HEK293T (cell line): ENCODE results near the gene TMPRSS4.

Experiments used
- ARNT ChIP-seq: fragments of 450-650 bp; IDR thresholded peaks from 2 replicates; pipeline ENCODE4 v1.6.1; 2017; ENCODE audit warnings: mild to moderate bottlenecking
- BHLHE40 ChIP-seq: fragments of 450-650 bp; IDR thresholded peaks from 2 replicates; pipeline ENCODE4 v1.6.1; 2016; ENCODE audit warnings: mild to moderate bottlenecking, moderate library complexity, borderline replicate concordance
- FOXA1 ChIP-seq: fragments of 450-650 bp; IDR thresholded peaks from 2 replicates; pipeline ENCODE4 v1.6.1; 2016; ENCODE audit warnings: mild to moderate bottlenecking
- FOXM1 ChIP-seq: fragments of 450-650 bp; IDR thresholded peaks from 2 replicates; pipeline ENCODE4 v1.6.1; 2017; ENCODE audit warnings: mild to moderate bottlenecking, borderline replicate concordance
- SP1 ChIP-seq: fragments of 450-650 bp; IDR thresholded peaks from 2 replicates; pipeline ENCODE4 v1.6.1; 2017
- SUZ12 ChIP-seq: fragments of 450-650 bp; IDR thresholded peaks from 2 replicates; pipeline ENCODE4 v1.6.1; 2016; ENCODE audit warnings: mild to moderate bottlenecking
- TARDBP ChIP-seq: fragments of 450-650 bp; IDR thresholded peaks from 2 replicates; pipeline ENCODE4 v1.6.1; 2016

DNA sequence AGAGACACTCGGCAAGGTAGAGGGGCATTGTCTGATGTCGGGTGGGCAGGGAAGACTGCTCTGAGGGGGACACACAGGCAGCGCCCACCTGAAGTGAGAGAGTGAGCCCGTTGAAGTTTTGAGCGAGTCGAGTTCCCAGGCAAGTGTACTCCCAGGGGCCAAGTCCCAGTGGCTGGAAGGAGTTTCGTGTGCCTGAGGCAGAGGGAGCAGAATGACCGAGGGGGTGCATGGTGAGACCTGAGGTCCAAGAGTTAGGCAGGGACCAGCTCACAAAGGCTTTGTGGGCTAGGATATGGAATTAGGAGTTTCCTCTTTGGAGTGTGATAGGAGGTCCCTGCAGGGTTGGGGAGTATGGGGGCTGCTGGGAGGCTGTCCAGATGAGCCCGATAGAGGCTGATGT lies 93.4 kb downstream of the TMPRSS4 start:
- TF ChIP-seq FOXA1 (no peak), SUZ12 (no peak), FOXM1 (no peak), TARDBP (no peak), ARNT (no peak), SP1 (no peak), BHLHE40 (no peak)
